Activated CD4-positive, alpha-beta T cell treated with anti-CD3 and anti-CD28 coated beads, Interleukin-2, amount 10 ng/mL, durations not matched to agents 7 days and 5 days (primary cell): ENCODE results near the gene HDHD5. TPM values are rescaled to one million over a fixed set of nuclear protein-coding genes. Genes with fewer than 3 reads are reported as not detected.

Experiments
- CTCF ChIA-PET: fragments of 350-600 bp; sonication (Branson Sonifier 250); formaldehyde crosslinking; loops from one replicate; lab custom pipeline; 2021; ENCODE audit warnings: antibody characterized with exemption; lab: Charles Lee
- POLR2A ChIA-PET: fragments of 350-600 bp; sonication (Branson Sonifier 250); formaldehyde crosslinking; loops from one replicate; lab custom pipeline; 2021; ENCODE audit warnings: antibody characterized with exemption; lab: Charles Lee
- DNase-seq: peaks from one replicate; pipeline ENCODE4 v3.0.0-alpha.2; 2020
- H3K27ac Mint-ChIP-seq: one replicate; pipeline ENCODE4 v1.8.0; 2021; ENCODE audit warnings: mild to moderate bottlenecking, moderate library complexity, mixed read lengths
- H3K27me3 Mint-ChIP-seq: one replicate; pipeline ENCODE4 v1.8.0; 2021; ENCODE audit warnings: mixed read lengths
- H3K36me3 Mint-ChIP-seq: one replicate; pipeline ENCODE4 v1.8.0; 2021; ENCODE audit warnings: low read depth, mixed read lengths
- H3K4me1 Mint-ChIP-seq: one replicate; pipeline ENCODE4 v1.8.0; 2021; ENCODE audit warnings: mixed read lengths
- H3K4me3 Mint-ChIP-seq: one replicate; pipeline ENCODE4 v1.8.0; 2021; ENCODE audit warnings: mild to moderate bottlenecking, moderate library complexity, mixed read lengths
- H3K9me3 Mint-ChIP-seq: one replicate; pipeline ENCODE4 v1.8.0; 2021; ENCODE audit warnings: mixed read lengths
- total RNA-seq, 2 experiments: library from RNA; stranded (reverse); gene quantifications; one replicate each; pipeline ENCODE4 v1.2.3, GENCODE V29; 2021

The HDHD5 gene
- total RNA-seq, 2 experiments from 2014 or later, result 30.9 to 37.1 TPM

- DNase-seq, result peak; percentile 71
- Mint-ChIP-seq H3K9me3 (no peaks in the 10 kb centered on the region), H3K4me1 (peaks cover 51% of the 10 kb centered on the region), H3K27ac (peak overlapping the region; percentile 82), H3K27me3 (no peaks in the 10 kb centered on the region), H3K4me3 (peak overlapping the region; percentile 43), H3K36me3 (peaks cover 72% of the 10 kb centered on the region)
- ChIA-PET CTCF (interaction anchor here (0.6 to 1.5 kb wide), 6 partner anchors 9 to 71 kb away, joined by 3 to 5 read pairs (median 3); no protein-coding TSS in a partner anchor), POLR2A (no interaction called here)
Observed at GRCh38 chr22:17106785-17107546, 52.1 kb downstream of the HDHD5 start.

GRCh38 chr22:17106161-17106784, 52.8 kb downstream of the HDHD5 start:
- Mint-ChIP-seq H3K4me3 (peak overlapping the region; percentile 43), H3K36me3 (peaks cover 74% of the 10 kb centered on the region), H3K4me1 (peaks cover 58% of the 10 kb centered on the region), H3K27ac (peak overlapping the region; percentile 82), H3K9me3 (no peaks in the 10 kb centered on the region), H3K27me3 (no peaks in the 10 kb centered on the region)
- DNase-seq, result no peak
- CTCF ChIA-PET, result interaction anchor here (0.6 to 1.5 kb wide), 4 partner anchors 10 to 71 kb away, joined by 3 to 5 read pairs (median 4); no protein-coding TSS in a partner anchor
- POLR2A ChIA-PET, result interaction anchor here (0.7 kb wide), 1 partner anchor 45 kb away, joined by 3 read pairs; no protein-coding TSS in a partner anchor

- DNase-seq, result no peak
- no peak overlapping the region for H3K4me3 Mint-ChIP-seq
- CTCF ChIA-PET, result interaction anchor here (0.6 to 1.1 kb wide), 2 partner anchors 36 to 125 kb away, joined by 3 to 4 read pairs; no protein-coding TSS in a partner anchor
- peaks cover 75% of the 10 kb centered on the region for H3K36me3 Mint-ChIP-seq
- H3K9me3 Mint-ChIP-seq, result no peaks in the 10 kb centered on the region
- H3K27ac Mint-ChIP-seq, result peak overlapping the region; percentile 82
- peaks cover 65% of the 10 kb centered on the region for H3K4me1 Mint-ChIP-seq
- H3K27me3 Mint-ChIP-seq, result no peaks in the 10 kb centered on the region
- POLR2A ChIA-PET, result interaction anchor here (0.7 kb wide), 1 partner anchor 46 kb away, joined by 3 read pairs; no protein-coding TSS in a partner anchor
Observed at GRCh38 chr22:17105143-17106129, 53.6 kb downstream of the HDHD5 start.

- CTCF ChIA-PET, result no interaction called here
- POLR2A ChIA-PET, result no interaction called here
- Mint-ChIP-seq H3K27me3 (no peaks in the 10 kb centered on the region), H3K9me3 (no peaks in the 10 kb centered on the region), H3K27ac (peak overlapping the region; percentile 19), H3K36me3 (peaks cover 75% of the 10 kb centered on the region), H3K4me3 (no peak overlapping the region), H3K4me1 (peaks cover 72% of the 10 kb centered on the region)
- no peak for DNase-seq
Observed at GRCh38 chr22:17104336-17104935, 54.6 kb downstream of the HDHD5 start.

GRCh38 chr22:17103351-17103750, 55.7 kb downstream of the HDHD5 start:
- DNase-seq, result no peak
- ChIA-PET POLR2A (no interaction called here), CTCF (interaction anchor here (2.7 kb wide), 1 partner anchor 68 kb away, joined by 10 read pairs; no protein-coding TSS in a partner anchor)
- Mint-ChIP-seq H3K4me1 (peaks cover 83% of the 10 kb centered on the region), H3K27me3 (no peaks in the 10 kb centered on the region), H3K36me3 (peaks cover 86% of the 10 kb centered on the region), H3K4me3 (no peak overlapping the region), H3K27ac (no peak overlapping the region), H3K9me3 (no peaks in the 10 kb centered on the region)

- ChIA-PET CTCF (interaction anchor here (1.3 to 2.7 kb wide), 2 partner anchors 13 to 69 kb away, joined by 3 to 10 read pairs; no protein-coding TSS in a partner anchor), POLR2A (no interaction called here)
- DNase-seq, result no peak
- Mint-ChIP-seq H3K27me3 (no peaks in the 10 kb centered on the region), H3K4me3 (no peak overlapping the region), H3K27ac (no peak overlapping the region), H3K36me3 (peaks cover 85% of the 10 kb centered on the region), H3K4me1 (peaks cover 87% of the 10 kb centered on the region), H3K9me3 (no peaks in the 10 kb centered on the region)
Observed at GRCh38 chr22:17102297-17102667, 56.8 kb downstream of the HDHD5 start.

DNA sequence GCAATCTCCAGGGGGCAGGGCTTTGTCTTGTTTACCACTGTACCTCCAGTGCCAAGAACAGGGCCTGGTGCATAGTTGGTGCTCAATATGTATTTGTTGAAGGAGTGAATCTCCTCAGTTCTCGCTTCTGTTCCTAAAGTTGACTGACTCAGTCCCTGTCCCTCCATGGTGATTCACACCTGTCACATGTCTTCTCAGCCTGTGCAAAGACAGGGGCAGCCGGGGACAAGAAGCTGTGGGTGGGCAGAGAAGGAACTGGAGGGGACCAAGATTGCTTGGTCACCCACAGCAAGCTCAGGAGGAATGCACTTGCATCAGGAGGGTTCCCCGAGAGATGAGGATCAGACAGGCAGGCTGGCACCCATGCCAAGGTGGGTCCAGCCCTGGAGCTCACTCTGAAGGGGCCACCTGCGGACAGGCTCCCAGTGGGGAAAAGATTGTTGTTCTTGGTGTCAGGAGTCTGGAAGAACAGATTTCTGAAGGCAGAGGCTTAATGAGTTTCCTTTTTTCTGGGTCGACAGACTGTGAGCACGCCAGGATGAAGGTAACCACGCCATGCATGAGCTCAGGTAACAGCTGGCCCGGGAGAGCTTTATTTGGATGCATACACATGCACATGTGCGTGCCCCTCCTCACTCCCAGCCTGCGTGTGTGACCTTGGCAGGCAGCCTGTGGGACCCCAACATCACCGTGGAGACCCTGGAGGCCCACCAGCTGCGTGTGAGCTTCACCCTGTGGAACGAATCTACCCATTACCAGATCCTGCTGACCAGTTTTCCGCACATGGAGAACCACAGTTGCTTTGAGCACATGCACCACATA, 57.4 kb downstream of the HDHD5 start:
- ChIA-PET CTCF (interaction anchor here (0.5 to 2.7 kb wide), 6 partner anchors 10 to 213 kb away, joined by 3 to 10 read pairs (median 3); no protein-coding TSS in a partner anchor), POLR2A (interaction anchor here (0.5 kb wide), 1 partner anchor 15 kb away, joined by 4 read pairs; no protein-coding TSS in a partner anchor)
- Mint-ChIP-seq H3K9me3 (no peaks in the 10 kb centered on the region), H3K27ac (peak overlapping the region; percentile 65), H3K4me3 (no peak overlapping the region), H3K4me1 (peaks cover 87% of the 10 kb centered on the region), H3K36me3 (peaks cover 84% of the 10 kb centered on the region), H3K27me3 (no peaks in the 10 kb centered on the region)
- no peak for DNase-seq

GRCh38 chr22:17100621-17101020, 58.5 kb downstream of the HDHD5 start:
- CTCF ChIA-PET, result interaction anchor here (1.3 to 1.6 kb wide), 2 partner anchors 9 to 11 kb away, joined by 3 read pairs; no protein-coding TSS in a partner anchor
- Mint-ChIP-seq H3K27ac (peak overlapping the region; percentile 65), H3K4me3 (no peak overlapping the region), H3K9me3 (no peaks in the 10 kb centered on the region), H3K4me1 (peaks cover 84% of the 10 kb centered on the region), H3K36me3 (peaks cover 80% of the 10 kb centered on the region), H3K27me3 (no peaks in the 10 kb centered on the region)
- POLR2A ChIA-PET, result interaction anchor here (0.5 kb wide), 1 partner anchor 16 kb away, joined by 4 read pairs; no protein-coding TSS in a partner anchor
- DNase-seq, result no peak

DNA sequence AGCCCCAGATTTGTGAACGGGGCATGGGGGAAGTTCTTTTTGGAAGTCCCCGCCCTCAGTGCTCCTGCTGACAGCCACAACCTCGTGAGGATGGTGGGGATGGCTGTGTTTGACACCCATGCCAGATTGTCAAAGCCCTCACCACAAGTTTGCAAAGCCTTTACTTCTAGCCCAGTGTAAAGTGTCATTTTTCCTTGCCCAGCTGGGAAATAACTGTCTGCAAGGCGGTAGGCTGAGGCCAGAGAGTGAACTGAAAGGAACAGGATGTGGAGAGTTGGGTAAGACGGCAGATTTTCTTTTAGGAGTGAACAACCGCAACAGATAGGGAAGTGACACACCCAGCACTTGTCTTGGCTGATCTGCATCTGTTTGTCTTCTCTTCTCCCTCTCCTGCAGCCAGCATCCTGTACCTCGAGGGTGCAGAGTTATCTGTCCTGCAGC, 60.7 kb downstream of the HDHD5 start:
- CTCF ChIA-PET, result interaction anchor here (0.5 to 1.6 kb wide), 2 partner anchors 13 to 541 kb away, joined by 3 to 7 read pairs; no protein-coding TSS in a partner anchor
- POLR2A ChIA-PET, result interaction anchor here (1.4 kb wide), 1 partner anchor 10 kb away, joined by 4 read pairs; no protein-coding TSS in a partner anchor
- Mint-ChIP-seq H3K9me3 (no peaks in the 10 kb centered on the region), H3K27me3 (no peaks in the 10 kb centered on the region), H3K4me1 (peaks cover 86% of the 10 kb centered on the region), H3K36me3 (peaks cover 78% of the 10 kb centered on the region), H3K4me3 (peak overlapping the region; percentile 45), H3K27ac (peak overlapping the region; percentile 86)
- DNase-seq, result peak; percentile 67

GRCh38 chr22:17097701-17098100, 61.4 kb downstream of the HDHD5 start:
- H3K9me3 Mint-ChIP-seq, result no peaks in the 10 kb centered on the region
- H3K36me3 Mint-ChIP-seq, result peaks cover 80% of the 10 kb centered on the region
- peaks cover 88% of the 10 kb centered on the region for H3K4me1 Mint-ChIP-seq
- H3K27ac Mint-ChIP-seq, result peak overlapping the region; percentile 86
- POLR2A ChIA-PET, result no interaction called here
- H3K27me3 Mint-ChIP-seq, result no peaks in the 10 kb centered on the region
- peak overlapping the region; percentile 22 for H3K4me3 Mint-ChIP-seq
- CTCF ChIA-PET, result interaction anchor here (0.9 to 2.5 kb wide), 3 partner anchors 13 to 74 kb away, joined by 3 to 11 read pairs (median 3); no protein-coding TSS in a partner anchor
- no peak for DNase-seq
